Measurements from ENCODE around the gene TJP3.
A peak's percentile ranks its signal among the peaks of the same experiment; 100 is the strongest.

The TJP3 gene

GRCh38 chr19:3670796-3671679 is 37.1 kb upstream of the TJP3 start:
- H3K27ac Mint-ChIP-seq = peak overlapping the region; percentile 97
- DNase-seq = no peak
- H3K4me3 Mint-ChIP-seq = peak overlapping the region; percentile 56

GRCh38 chr19:3671680-3672574 is 36.3 kb upstream of the TJP3 start:
- H3K9me3 Mint-ChIP-seq = no peaks in the 10 kb centered on the region
- TF ChIP-seq CTCF (IDR thresholded peaks at IDR 0.05) = no peak
- peaks cover 58% of the 10 kb centered on the region for H3K4me1 Mint-ChIP-seq
- peak overlapping the region; percentile 54 for H3K4me3 Mint-ChIP-seq
- H3K36me3 Mint-ChIP-seq (ENCODE audit: low read depth) = peaks cover 5% of the 10 kb centered on the region
- peak; percentile 32 for DNase-seq
- H3K27me3 Mint-ChIP-seq (ENCODE audit: low read depth, poor library complexity) = no peaks in the 10 kb centered on the region
- H3K27ac Mint-ChIP-seq = peak overlapping the region; percentile 85

More at GRCh38 chr19:3670796-3671679, 37.1 kb upstream of the TJP3 start:
- no peak for TF ChIP-seq CTCF (IDR thresholded peaks at IDR 0.05)
- Mint-ChIP-seq H3K27me3 (ENCODE audit: low read depth, poor library complexity) (no peaks in the 10 kb centered on the region), H3K36me3 (ENCODE audit: low read depth) (peaks cover 10% of the 10 kb centered on the region), H3K4me1 (peaks cover 65% of the 10 kb centered on the region), H3K9me3 (no peaks in the 10 kb centered on the region)

DNA sequence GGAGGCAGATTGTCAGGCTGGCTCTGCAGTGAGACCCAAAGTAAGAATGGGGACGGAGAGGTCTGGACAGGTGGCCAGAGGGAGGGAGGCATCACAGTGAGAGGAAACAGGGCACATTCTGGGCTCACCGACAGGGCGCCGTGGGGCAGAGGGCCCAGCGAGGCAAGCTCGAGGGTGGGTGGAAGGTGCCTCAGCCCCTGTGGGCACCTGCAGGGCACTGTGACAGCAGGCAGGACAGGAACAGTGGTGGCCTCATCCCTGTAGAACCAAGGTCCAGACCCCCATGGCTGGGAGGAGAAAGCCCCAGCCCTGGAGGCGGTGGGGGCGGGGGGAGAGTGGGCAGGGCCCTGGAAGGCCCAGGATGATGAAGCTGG is 35.6 kb upstream of the TJP3 start:
- DNase-seq = no peak
- peaks cover 53% of the 10 kb centered on the region for H3K4me1 Mint-ChIP-seq
- H3K9me3 Mint-ChIP-seq = no peaks in the 10 kb centered on the region
- peak overlapping the region; percentile 85 for H3K27ac Mint-ChIP-seq
- H3K36me3 Mint-ChIP-seq (ENCODE audit: low read depth) = peaks cover 5% of the 10 kb centered on the region
- H3K27me3 Mint-ChIP-seq (ENCODE audit: low read depth, poor library complexity) = no peaks in the 10 kb centered on the region
- TF ChIP-seq CTCF (IDR thresholded peaks at IDR 0.05) = no peak
- peak overlapping the region; percentile 54 for H3K4me3 Mint-ChIP-seq

- peaks cover 51% of the 10 kb centered on the region for H3K4me1 Mint-ChIP-seq
- peaks cover 5% of the 10 kb centered on the region for H3K36me3 Mint-ChIP-seq (ENCODE audit: low read depth)
- no peak overlapping the region for H3K4me3 Mint-ChIP-seq
- no peak for DNase-seq
- H3K27me3 Mint-ChIP-seq (ENCODE audit: low read depth, poor library complexity) = no peaks in the 10 kb centered on the region
- no peak overlapping the region for H3K27ac Mint-ChIP-seq
- H3K9me3 Mint-ChIP-seq = no peaks in the 10 kb centered on the region
- no peak for TF ChIP-seq CTCF (IDR thresholded peaks at IDR 0.05)
Measured at GRCh38 chr19:3672993-3673392, 35.2 kb upstream of the TJP3 start.

DNA sequence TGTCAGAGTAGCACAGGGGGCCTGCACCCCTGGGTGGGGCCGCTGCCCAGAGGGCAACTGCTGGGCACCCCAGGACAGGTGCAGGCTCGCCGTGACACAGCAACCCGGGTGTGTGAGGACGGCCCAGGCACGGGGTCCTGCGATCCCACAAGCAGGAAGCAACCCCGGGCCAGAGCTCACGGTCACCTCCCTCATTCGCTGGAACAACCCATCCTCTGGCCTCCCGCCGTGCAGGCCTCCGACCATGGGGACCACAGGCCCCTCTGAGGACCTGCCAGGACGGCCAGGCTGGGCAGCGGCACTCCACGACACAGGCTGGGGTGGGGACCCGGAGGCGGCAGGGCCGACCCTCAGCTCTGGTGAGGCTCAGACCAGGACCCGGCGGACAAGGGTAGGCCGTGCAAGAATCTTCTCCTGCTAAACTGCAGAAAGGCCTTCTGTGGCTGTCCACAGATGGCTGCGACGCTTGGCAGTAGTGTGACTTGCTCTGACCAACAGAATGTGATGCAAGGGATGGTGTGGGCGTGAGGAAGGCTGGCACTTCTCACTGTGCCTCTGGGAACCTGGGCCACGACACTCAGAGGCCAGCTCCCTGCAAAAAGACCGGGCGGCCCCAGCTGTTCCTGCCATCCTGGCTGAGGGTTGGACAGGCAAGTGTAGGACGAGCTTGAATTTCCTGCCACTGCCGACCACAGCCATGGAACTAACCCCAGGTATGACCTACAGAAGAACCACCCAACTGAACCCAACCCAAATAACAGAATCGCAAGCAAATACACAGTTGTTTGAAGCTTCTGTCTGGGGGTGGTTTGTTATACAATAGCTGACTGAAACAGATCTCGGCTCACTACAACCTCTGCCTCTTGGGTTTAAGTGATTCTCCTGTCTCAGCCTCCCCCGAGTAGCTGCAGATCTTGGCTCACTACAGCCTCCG is 34.4 kb upstream of the TJP3 start:
- Mint-ChIP-seq H3K9me3 (no peaks in the 10 kb centered on the region), H3K27me3 (ENCODE audit: low read depth, poor library complexity) (no peaks in the 10 kb centered on the region), H3K36me3 (ENCODE audit: low read depth) (peaks cover 5% of the 10 kb centered on the region), H3K4me1 (peaks cover 44% of the 10 kb centered on the region), H3K27ac (peak overlapping the region; percentile 36), H3K4me3 (no peak overlapping the region)
- DNase-seq = no peak
- no peak for TF ChIP-seq CTCF (IDR thresholded peaks at IDR 0.05)
